Measurements from ENCODE around the gene RAB43.

The RAB43 gene

GRCh38 chr3:129051871-129052340 lies 69.7 kb downstream of the RAB43 start:
- no peak for DNase-seq (ENCODE audit: low read depth)
- TF ChIP-seq, protein P1, sequence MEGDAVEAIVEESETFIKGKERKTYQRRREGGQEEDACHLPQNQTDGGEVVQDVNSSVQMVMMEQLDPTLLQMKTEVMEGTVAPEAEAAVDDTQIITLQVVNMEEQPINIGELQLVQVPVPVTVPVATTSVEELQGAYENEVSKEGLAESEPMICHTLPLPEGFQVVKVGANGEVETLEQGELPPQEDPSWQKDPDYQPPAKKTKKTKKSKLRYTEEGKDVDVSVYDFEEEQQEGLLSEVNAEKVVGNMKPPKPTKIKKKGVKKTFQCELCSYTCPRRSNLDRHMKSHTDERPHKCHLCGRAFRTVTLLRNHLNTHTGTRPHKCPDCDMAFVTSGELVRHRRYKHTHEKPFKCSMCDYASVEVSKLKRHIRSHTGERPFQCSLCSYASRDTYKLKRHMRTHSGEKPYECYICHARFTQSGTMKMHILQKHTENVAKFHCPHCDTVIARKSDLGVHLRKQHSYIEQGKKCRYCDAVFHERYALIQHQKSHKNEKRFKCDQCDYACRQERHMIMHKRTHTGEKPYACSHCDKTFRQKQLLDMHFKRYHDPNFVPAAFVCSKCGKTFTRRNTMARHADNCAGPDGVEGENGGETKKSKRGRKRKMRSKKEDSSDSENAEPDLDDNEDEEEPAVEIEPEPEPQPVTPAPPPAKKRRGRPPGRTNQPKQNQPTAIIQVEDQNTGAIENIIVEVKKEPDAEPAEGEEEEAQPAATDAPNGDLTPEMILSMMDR (conservative IDR thresholded peaks at IDR 0.05; ENCODE audit: low read depth, low read length) = no peak
- H3K4me3 ChIP-seq (ENCODE audit: low read depth, low read length) = no peak overlapping the region

DNA sequence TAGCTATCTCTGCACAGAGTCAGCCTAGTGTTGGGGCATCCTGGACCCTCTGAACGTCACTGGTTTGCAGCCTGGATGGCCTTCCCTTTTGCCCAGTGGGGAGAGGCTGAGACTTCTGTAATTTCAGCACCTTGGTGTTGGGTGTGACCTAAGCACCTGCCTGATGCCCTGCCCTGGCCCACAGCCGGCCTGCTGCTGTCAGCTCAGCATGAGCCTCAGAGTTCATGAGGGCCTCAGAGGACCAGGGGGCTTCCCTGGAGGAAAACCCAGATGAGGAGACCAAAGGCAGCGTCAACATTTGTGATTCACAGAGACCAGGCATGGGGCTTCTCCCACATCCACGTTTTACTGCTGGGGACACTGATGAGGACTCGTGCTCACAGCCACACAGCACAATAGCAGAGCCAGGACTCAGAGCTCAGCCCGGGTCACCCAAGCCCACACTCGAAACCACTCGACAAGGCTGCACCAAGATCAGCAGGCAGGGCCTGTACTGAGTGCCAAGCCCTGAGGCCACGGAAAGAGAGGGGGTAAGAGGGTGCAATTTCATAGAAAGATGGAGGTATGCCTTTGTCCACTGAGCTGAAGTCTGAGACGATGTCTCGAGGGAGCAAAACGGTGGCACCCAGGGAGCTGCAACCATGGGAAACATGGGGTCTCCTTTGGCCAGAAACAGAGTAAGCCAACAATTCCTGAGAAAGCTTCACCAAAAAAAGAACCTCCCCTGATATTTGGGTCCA lies 70.9 kb downstream of the RAB43 start:
- DNase-seq (ENCODE audit: low read depth) = no peak
- H3K4me3 ChIP-seq (ENCODE audit: low read depth, low read length) = no peak overlapping the region
- TF ChIP-seq, protein P1 (conservative IDR thresholded peaks at IDR 0.05; ENCODE audit: low read depth, low read length) = no peak

DNA sequence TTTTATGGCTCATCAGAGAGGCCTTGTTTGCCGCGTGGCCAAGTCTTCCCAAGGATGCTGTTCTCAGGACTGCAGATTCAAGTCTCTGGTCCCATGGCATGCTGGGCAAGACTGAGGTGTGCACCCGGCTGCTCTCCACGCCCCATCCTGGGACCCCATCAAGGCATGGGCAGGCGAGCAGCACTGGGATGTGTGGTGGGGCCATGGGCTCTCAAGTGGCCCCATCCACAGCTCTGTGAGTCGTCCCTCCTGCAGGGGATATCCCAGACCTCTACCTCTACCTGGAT lies 74.1 kb downstream of the RAB43 start:
- no peak for DNase-seq (ENCODE audit: low read depth)
- no peak overlapping the region for H3K4me3 ChIP-seq (ENCODE audit: low read depth, low read length)
- TF ChIP-seq, protein P1 (conservative IDR thresholded peaks at IDR 0.05; ENCODE audit: low read depth, low read length) = no peak

DNA sequence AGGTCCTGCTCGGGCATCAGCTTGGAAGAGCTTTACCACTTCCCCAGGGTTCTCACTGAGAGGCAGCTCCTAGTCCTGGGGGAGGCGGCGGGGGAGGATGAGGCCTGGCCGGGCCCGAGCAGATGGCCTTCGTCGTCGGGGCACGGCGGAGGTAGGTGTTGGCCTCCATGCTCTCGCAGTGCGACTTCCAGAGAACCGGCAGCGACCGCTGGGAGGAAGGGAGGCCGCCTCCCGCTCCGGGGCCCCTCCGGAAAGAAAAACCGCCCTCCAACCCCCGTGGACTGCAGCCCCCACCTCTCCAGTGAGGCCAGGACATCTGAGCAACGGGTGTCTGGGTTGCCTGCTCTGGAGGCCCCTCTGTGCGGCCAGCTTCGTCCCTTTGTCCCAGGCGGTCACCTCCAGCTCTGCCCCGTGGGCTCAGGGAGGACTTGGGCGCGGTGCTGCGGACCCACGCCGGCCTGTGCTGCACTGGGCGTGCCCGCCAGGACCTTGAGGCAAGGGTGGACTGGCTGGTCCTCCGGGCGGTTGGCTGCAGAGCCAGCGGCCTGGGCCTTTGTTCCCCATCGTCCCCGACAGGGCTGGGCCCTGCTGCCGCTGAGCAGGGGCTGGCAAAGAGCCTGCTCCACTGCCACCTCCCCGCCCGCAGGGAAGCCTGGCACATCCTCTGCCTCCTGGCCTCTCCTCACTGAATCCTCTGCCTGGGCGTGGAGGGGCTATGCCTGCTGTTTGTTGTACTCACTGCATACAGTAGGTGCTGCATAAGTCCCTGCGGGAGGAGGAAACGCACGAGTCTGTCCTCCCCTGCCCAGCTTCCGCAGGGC lies 74.7 kb downstream of the RAB43 start:
- no peak overlapping the region for H3K4me3 ChIP-seq (ENCODE audit: low read depth, low read length)
- TF ChIP-seq, protein P1 (conservative IDR thresholded peaks at IDR 0.05; ENCODE audit: low read depth, low read length) = no peak
- no peak for DNase-seq (ENCODE audit: low read depth)

- no peak overlapping the region for H3K4me3 ChIP-seq (ENCODE audit: low read depth, low read length)
- no peak for DNase-seq (ENCODE audit: low read depth)
- TF ChIP-seq, protein P1 (conservative IDR thresholded peaks at IDR 0.05; ENCODE audit: low read depth, low read length) = peak; percentile 14
Observed at GRCh38 chr3:129046037-129046731, 75.4 kb downstream of the RAB43 start.

GRCh38 chr3:129045675-129046036 lies 75.9 kb downstream of the RAB43 start:
- DNase-seq (ENCODE audit: low read depth) = no peak
- TF ChIP-seq, protein P1 (conservative IDR thresholded peaks at IDR 0.05; ENCODE audit: low read depth, low read length) = no peak
- H3K4me3 ChIP-seq (ENCODE audit: low read depth, low read length) = no peak overlapping the region

All from choroid plexus epithelial cell (primary cell).